PC-3 (cell line): ENCODE data around the gene AMBN. TPM values are rescaled to one million over a fixed set of nuclear protein-coding genes. Genes with fewer than 3 reads are reported as not detected.

Experiments
- ATAC-seq: fragments of 200-7000 bp; cut with Tn5 transposase; 2 replicates; pipeline ENCODE4 v1.9.1; 2020; ENCODE audit warnings: mild to moderate bottlenecking, moderate library complexity
- BruUV-seq: library from RNA; stranded (reverse); fragments of 400-500 nt; replicated peaks from 2 replicates; lab custom pipeline; 2021; lab: Mats Ljungman, UMichigan
- CTCF ChIA-PET: fragments of 300-600 bp; sonication (Branson Sonifier 250); formaldehyde crosslinking; loops from one replicate; lab custom pipeline; 2022; ENCODE audit warnings: antibody characterized with exemption; lab: Charles Lee
- POLR2A ChIA-PET: fragments of 300-600 bp; sonication (Branson Sonifier 250); formaldehyde crosslinking; loops from one replicate; lab custom pipeline; 2022; ENCODE audit warnings: antibody characterized with exemption; ENCODE audit not compliant: unreplicated experiment; lab: Charles Lee
- DNase-seq: peaks from one replicate; pipeline ENCODE4 v3.0.0-alpha.2; 2015
- H2AFZ ChIP-seq: fragments of 300-600 bp; sonication (generic); 2 replicates; pipeline ENCODE4 v1.6.0; 2016; ENCODE audit warnings: antibody characterized with exemption, low read length
- H3F3A ChIP-seq: fragments of 300-600 bp; sonication (generic); one replicate; pipeline ENCODE4 v1.6.0; 2017; ENCODE audit warnings: antibody characterized with exemption, low read length, control low read depth, mild to moderate bottlenecking; ENCODE audit not compliant: unreplicated experiment
- H3K27ac ChIP-seq: fragments of 300-600 bp; sonication (generic); 2 replicates; pipeline ENCODE4 v1.5.1; 2016; ENCODE audit warnings: mild to moderate bottlenecking, low read length
- H3K27me3 ChIP-seq: fragments of 300-600 bp; sonication (generic); 2 replicates; pipeline ENCODE4 v1.6.1; 2016; ENCODE audit warnings: low read length, mixed read lengths
- H3K36me3 ChIP-seq: fragments of 300-600 bp; sonication (generic); 2 replicates; pipeline ENCODE4 v1.6.1; 2016; ENCODE audit warnings: low read depth, mixed run types, low read length, mixed read lengths
- H3K4me1 ChIP-seq: fragments of 300-600 bp; sonication (generic); 2 replicates; pipeline ENCODE4 v1.5.1; 2016; ENCODE audit warnings: low read length; ENCODE audit not compliant: insufficient read depth
- H3K4me2 ChIP-seq: fragments of 300-600 bp; sonication (generic); 2 replicates; pipeline ENCODE4 v1.6.0; 2016; ENCODE audit warnings: low read length
- H3K4me3 ChIP-seq: fragments of 300-600 bp; sonication (generic); 2 replicates; pipeline ENCODE4 v1.5.1; 2016; ENCODE audit warnings: mild to moderate bottlenecking, low read length, mixed read lengths
- H3K79me2 ChIP-seq: fragments of 300-600 bp; sonication (generic); 2 replicates; pipeline ENCODE4 v1.6.1; 2017; ENCODE audit warnings: low read length, mixed read lengths
- H3K9ac ChIP-seq: fragments of 300-600 bp; sonication (generic); 2 replicates; pipeline ENCODE4 v1.6.0; 2016; ENCODE audit warnings: mild to moderate bottlenecking, low read length
- H3K9me2 ChIP-seq: fragments of 300-600 bp; sonication (generic); replicated peaks from 2 replicates; pipeline ENCODE4 v1.6.1; 2016; ENCODE audit warnings: mixed run types, low read length, mixed read lengths
- H3K9me3 ChIP-seq: fragments of 300-600 bp; sonication (generic); 2 replicates; pipeline ENCODE4 v1.6.1; 2016; ENCODE audit warnings: low read length, mixed read lengths
- H4K20me1 ChIP-seq: fragments of 300-600 bp; sonication (generic); 2 replicates; pipeline ENCODE4 v1.6.1; 2016; ENCODE audit warnings: low read length, mixed read lengths
- EZH2 ChIP-seq: fragments of 300-600 bp; sonication (generic); IDR thresholded peaks from one replicate; pipeline ENCODE4 v1.6.1; 2017; ENCODE audit warnings: antibody characterized with exemption, mild to moderate bottlenecking, low read length; ENCODE audit not compliant: unreplicated experiment
- EZH2phosphoT487 ChIP-seq: fragments of 300-600 bp; sonication (generic); IDR thresholded peaks from 2 replicates; pipeline ENCODE4 v1.6.1; 2018; ENCODE audit warnings: mild to moderate bottlenecking, antibody characterized with exemption, low read length, borderline replicate concordance
- intact Hi-C: fragments of 100-400 bp; cut with micrococcal nuclease; formaldehyde crosslinking; loops from 2 replicates; pipeline ENCODE4 v1.9.0; 2023
- total RNA-seq: library from RNA; depleted of rRNA; stranded (reverse); fragments of >200 nt; gene quantifications from 2 replicates; pipeline ENCODE4 v1.2.3, GENCODE V29; 2014
- TF ChIP-seq, protein P1 (sequence below): fragments of 300-600 bp; sonication (generic); conservative IDR thresholded peaks from 2 replicates; pipeline ENCODE4 v1.5.1; 2017; ENCODE audit warnings: antibody characterized with exemption, low read depth, mild to moderate bottlenecking, low read length

Gene AMBN
- total RNA-seq, 1 experiment from 2014 or later = not detected

DNA sequence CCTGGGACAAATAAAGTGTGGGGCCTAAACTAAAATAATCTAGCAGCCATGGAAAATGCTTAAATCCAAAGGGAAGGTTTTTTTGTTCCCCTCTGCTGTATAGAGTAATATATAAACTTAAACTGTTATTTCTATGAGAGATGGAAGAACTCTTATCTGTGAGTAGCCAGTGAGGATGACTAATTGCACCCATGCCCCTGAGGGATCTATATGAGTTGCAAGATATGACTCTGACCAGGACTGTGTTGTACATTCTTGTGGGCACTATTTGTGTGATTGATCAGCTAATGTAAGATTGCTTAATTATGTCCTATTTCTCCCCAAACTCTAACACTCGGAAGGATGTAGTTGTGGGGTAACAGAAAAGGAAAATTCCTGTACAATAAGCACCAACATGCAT is 35.2 kb upstream of the AMBN start:
- ChIA-PET CTCF (no interaction called here), POLR2A (no interaction called here)
- no peaks in the 10 kb centered on the region for H3K9me2 ChIP-seq
- no peak overlapping the region for H3K4me2 ChIP-seq
- H3K36me3 ChIP-seq = no peaks in the 10 kb centered on the region
- TF ChIP-seq, protein P1, sequence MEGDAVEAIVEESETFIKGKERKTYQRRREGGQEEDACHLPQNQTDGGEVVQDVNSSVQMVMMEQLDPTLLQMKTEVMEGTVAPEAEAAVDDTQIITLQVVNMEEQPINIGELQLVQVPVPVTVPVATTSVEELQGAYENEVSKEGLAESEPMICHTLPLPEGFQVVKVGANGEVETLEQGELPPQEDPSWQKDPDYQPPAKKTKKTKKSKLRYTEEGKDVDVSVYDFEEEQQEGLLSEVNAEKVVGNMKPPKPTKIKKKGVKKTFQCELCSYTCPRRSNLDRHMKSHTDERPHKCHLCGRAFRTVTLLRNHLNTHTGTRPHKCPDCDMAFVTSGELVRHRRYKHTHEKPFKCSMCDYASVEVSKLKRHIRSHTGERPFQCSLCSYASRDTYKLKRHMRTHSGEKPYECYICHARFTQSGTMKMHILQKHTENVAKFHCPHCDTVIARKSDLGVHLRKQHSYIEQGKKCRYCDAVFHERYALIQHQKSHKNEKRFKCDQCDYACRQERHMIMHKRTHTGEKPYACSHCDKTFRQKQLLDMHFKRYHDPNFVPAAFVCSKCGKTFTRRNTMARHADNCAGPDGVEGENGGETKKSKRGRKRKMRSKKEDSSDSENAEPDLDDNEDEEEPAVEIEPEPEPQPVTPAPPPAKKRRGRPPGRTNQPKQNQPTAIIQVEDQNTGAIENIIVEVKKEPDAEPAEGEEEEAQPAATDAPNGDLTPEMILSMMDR = no peak
- TF ChIP-seq EZH2 (no peak), EZH2phosphoT487 (no peak)
- no peaks in the 10 kb centered on the region for H4K20me1 ChIP-seq
- H3K4me3 ChIP-seq = no peak overlapping the region
- ATAC-seq (no peak), DNase-seq (no peak)
- no peaks in the 10 kb centered on the region for H3K9me3 ChIP-seq
- H3K27ac ChIP-seq = no peak overlapping the region
- no peak overlapping the region for H3K9ac ChIP-seq
- intact Hi-C loops = no loop called here
- BruUV-seq = no TSS peak
- H2AFZ ChIP-seq = no peak overlapping the region
- no peaks in the 10 kb centered on the region for H3F3A ChIP-seq
- no peaks in the 10 kb centered on the region for H3K4me1 ChIP-seq
- H3K27me3 ChIP-seq = peaks cover 24% of the 10 kb centered on the region
- no peaks in the 10 kb centered on the region for H3K79me2 ChIP-seq

DNA sequence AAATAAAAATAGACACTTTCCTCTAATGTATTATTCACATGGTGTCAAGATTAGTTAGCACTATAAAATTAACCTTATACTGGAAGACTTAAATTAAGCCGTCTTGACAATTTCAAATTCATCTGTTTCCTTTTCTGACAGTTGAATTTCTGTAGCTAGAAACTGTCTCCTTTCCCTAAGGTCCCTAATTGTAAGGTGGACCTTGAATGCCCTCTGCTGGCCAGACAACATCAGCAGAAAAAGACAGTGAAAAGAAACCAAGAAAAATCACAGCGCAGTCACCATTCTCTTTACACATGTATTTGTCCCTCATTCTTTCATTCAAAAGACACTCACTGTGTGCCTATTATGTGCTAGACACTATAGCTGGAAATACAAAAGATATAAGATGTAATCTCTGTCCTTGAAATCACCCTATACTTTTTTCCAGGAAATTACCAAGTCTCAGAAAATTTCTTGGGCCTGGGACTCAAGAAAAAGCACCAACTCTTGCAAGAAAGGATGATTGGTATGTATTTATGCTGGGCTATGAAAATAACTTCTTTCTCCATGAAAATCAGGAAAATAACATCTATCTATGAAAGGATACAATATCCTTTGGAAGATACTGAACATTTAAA is 32.7 kb upstream of the AMBN start:
- H3K4me1 ChIP-seq = no peaks in the 10 kb centered on the region
- H3K27ac ChIP-seq = no peak overlapping the region
- H3K9ac ChIP-seq = no peak overlapping the region
- peaks cover 18% of the 10 kb centered on the region for H3K27me3 ChIP-seq
- no peak for TF ChIP-seq EZH2phosphoT487
- no peak for TF ChIP-seq EZH2
- TF ChIP-seq, protein P1 = peak; percentile 96
- H3K9me2 ChIP-seq = no peaks in the 10 kb centered on the region
- H2AFZ ChIP-seq = peak overlapping the region; percentile 31; the same call in 1 of the 2 replicates
- H3K36me3 ChIP-seq = no peaks in the 10 kb centered on the region
- intact Hi-C loops = loop anchor here (1.0 to 2.0 kb wide), 4 partner anchors 55 to 869 kb away; no protein-coding TSS in a partner anchor
- H3K9me3 ChIP-seq = no peaks in the 10 kb centered on the region
- CTCF ChIA-PET = interaction anchor here (0.5 to 0.7 kb wide), 5 partner anchors 53 to 869 kb away, joined by 3 to 4 read pairs (median 4); no protein-coding TSS in a partner anchor
- no peaks in the 10 kb centered on the region for H4K20me1 ChIP-seq
- POLR2A ChIA-PET = interaction anchor here (0.6 kb wide), 1 partner anchor 331 kb away, joined by 3 read pairs; no protein-coding TSS in a partner anchor
- no peak overlapping the region for H3K4me3 ChIP-seq
- BruUV-seq = no TSS peak
- H3K79me2 ChIP-seq = no peaks in the 10 kb centered on the region
- no peaks in the 10 kb centered on the region for H3F3A ChIP-seq
- no peak overlapping the region; the same call in 1 of the 2 replicates for H3K4me2 ChIP-seq
- peak; percentile 82 for ATAC-seq
- peak; percentile 79 for DNase-seq

DNA sequence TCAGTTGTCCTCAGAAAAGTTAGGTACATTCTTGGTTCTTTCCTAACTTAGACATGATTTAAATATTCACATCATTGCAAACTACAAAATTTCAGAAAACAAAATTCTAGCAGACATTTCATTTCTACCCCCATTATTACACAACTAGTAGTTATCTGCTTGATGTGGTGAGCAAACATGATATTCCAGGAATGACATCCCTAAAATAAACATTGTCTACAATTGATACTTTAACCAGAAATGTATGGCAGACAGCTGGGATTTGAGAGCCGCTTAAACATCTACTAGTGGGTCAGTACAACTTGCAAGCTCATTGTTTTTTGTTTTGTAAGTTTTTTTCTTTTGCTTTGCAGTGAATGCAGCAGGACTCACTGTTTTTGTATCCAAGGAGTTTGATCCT is 32.1 kb upstream of the AMBN start:
- TF ChIP-seq, protein P1 = no peak
- TF ChIP-seq EZH2phosphoT487 (no peak), EZH2 (no peak)
- ATAC-seq = no peak
- Histone ChIP-seq H3F3A (no peaks in the 10 kb centered on the region), H3K9ac (no peak overlapping the region), H3K27me3 (peaks cover 19% of the 10 kb centered on the region), H3K4me2 (no peak overlapping the region), H3K79me2 (no peaks in the 10 kb centered on the region), H3K9me3 (no peaks in the 10 kb centered on the region), H3K27ac (no peak overlapping the region), H3K36me3 (no peaks in the 10 kb centered on the region), H2AFZ (no peak overlapping the region), H4K20me1 (no peaks in the 10 kb centered on the region), H3K4me1 (no peaks in the 10 kb centered on the region), H3K4me3 (no peak overlapping the region), H3K9me2 (no peaks in the 10 kb centered on the region)
- CTCF ChIA-PET = no interaction called here
- no peak for DNase-seq
- BruUV-seq = no TSS peak
- POLR2A ChIA-PET = interaction anchor here (0.6 kb wide), 1 partner anchor 331 kb away, joined by 3 read pairs; no protein-coding TSS in a partner anchor
- intact Hi-C loops = loop anchor here (1.0 to 2.0 kb wide), 4 partner anchors 55 to 870 kb away; no protein-coding TSS in a partner anchor
